Activated CD8-positive, alpha-beta T cell treated with anti-CD3 and anti-CD28 coated beads for 36 hours (primary cell): Measurements from ENCODE around the gene DECR2. TPM values are rescaled to one million over a fixed set of nuclear protein-coding genes. Genes with fewer than 3 reads are reported as not detected.
A peak's percentile ranks its signal among the peaks of the same experiment; 100 is the strongest.

ENCODE experiments used
- ATAC-seq: fragments of 200-7000 bp; cut with Tn5 transposase; one replicate; pipeline ENCODE4 v1.10.0; 2021; ENCODE audit warnings: mild to moderate bottlenecking, moderate library complexity
- CTCF ChIA-PET: fragments of 350-600 bp; sonication (Branson Sonifier 250); formaldehyde crosslinking; loops from one replicate; lab custom pipeline; 2021; ENCODE audit warnings: antibody characterized with exemption; lab: Charles Lee
- POLR2A ChIA-PET: fragments of 350-600 bp; sonication (Branson Sonifier 250); formaldehyde crosslinking; loops from one replicate; lab custom pipeline; 2021; ENCODE audit warnings: antibody characterized with exemption; lab: Charles Lee
- DNase-seq: peaks from one replicate; pipeline ENCODE4 v3.0.0-alpha.2; 2020
- H3K27ac Mint-ChIP-seq: one replicate; pipeline ENCODE4 v1.8.0; 2021; ENCODE audit warnings: mild to moderate bottlenecking, mixed read lengths
- H3K27me3 Mint-ChIP-seq: one replicate; pipeline ENCODE4 v1.8.0; 2021; ENCODE audit warnings: mixed read lengths
- H3K36me3 Mint-ChIP-seq: one replicate; pipeline ENCODE4 v1.8.0; 2021; ENCODE audit warnings: low read depth, mixed read lengths
- H3K4me1 Mint-ChIP-seq: one replicate; pipeline ENCODE4 v1.8.0; 2021; ENCODE audit warnings: low read depth, mixed read lengths
- H3K4me3 Mint-ChIP-seq: one replicate; pipeline ENCODE4 v1.8.0; 2021; ENCODE audit warnings: mild to moderate bottlenecking, moderate library complexity, mixed read lengths
- H3K9me3 Mint-ChIP-seq: one replicate; pipeline ENCODE4 v1.8.0; 2021; ENCODE audit warnings: mixed read lengths
- intact Hi-C: fragments of 100-400 bp; cut with micrococcal nuclease; formaldehyde crosslinking; loops from one replicate; pipeline ENCODE4 v1.10.0; 2022
- total RNA-seq, 2 experiments: library from RNA; stranded (reverse); gene quantifications; one replicate each; pipeline ENCODE4 v1.2.3, GENCODE V29; 2021
- TF ChIP-seq, protein P1 (sequence below): fragments of 200-600 bp; IDR thresholded peaks from one replicate; pipeline ENCODE4 v1.8.0; 2022; ENCODE audit warnings: antibody characterized with exemption, mild to moderate bottlenecking

The DECR2 gene, protein sequence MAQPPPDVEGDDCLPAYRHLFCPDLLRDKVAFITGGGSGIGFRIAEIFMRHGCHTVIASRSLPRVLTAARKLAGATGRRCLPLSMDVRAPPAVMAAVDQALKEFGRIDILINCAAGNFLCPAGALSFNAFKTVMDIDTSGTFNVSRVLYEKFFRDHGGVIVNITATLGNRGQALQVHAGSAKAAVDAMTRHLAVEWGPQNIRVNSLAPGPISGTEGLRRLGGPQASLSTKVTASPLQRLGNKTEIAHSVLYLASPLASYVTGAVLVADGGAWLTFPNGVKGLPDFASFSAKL
- total RNA-seq: 1 to 10 TPM; 9.7 to 10.0 TPM

- CTCF ChIA-PET: interaction anchor here (0.7 to 2.6 kb wide), 6 partner anchors 9 to 167 kb away, joined by 3 to 11 read pairs (median 6); partner anchors contain the start of genes FAM234A and RAB11FIP3
- intact Hi-C loops: no loop called here
- H3K4me1 Mint-ChIP-seq: peaks cover 13% of the 10 kb centered on the region
- DNase-seq (peak; percentile 99), ATAC-seq (peak; percentile 93)
- peaks cover 2% of the 10 kb centered on the region for H3K36me3 Mint-ChIP-seq
- peak within 1 kb of the TSS; percentile 83 for H3K27ac Mint-ChIP-seq
- peak within 1 kb of the TSS; percentile 83 for H3K4me3 Mint-ChIP-seq
- peaks cover under 1% of the 10 kb centered on the region for H3K27me3 Mint-ChIP-seq
- TF ChIP-seq, protein P1, sequence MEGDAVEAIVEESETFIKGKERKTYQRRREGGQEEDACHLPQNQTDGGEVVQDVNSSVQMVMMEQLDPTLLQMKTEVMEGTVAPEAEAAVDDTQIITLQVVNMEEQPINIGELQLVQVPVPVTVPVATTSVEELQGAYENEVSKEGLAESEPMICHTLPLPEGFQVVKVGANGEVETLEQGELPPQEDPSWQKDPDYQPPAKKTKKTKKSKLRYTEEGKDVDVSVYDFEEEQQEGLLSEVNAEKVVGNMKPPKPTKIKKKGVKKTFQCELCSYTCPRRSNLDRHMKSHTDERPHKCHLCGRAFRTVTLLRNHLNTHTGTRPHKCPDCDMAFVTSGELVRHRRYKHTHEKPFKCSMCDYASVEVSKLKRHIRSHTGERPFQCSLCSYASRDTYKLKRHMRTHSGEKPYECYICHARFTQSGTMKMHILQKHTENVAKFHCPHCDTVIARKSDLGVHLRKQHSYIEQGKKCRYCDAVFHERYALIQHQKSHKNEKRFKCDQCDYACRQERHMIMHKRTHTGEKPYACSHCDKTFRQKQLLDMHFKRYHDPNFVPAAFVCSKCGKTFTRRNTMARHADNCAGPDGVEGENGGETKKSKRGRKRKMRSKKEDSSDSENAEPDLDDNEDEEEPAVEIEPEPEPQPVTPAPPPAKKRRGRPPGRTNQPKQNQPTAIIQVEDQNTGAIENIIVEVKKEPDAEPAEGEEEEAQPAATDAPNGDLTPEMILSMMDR: peak; percentile 68
- POLR2A ChIA-PET: interaction anchor here (0.6 to 1.7 kb wide), 5 partner anchors 9 to 32 kb away, joined by 3 to 7 read pairs (median 3); partner anchors contain the start of gene RAB11FIP3
- no peaks in the 10 kb centered on the region for H3K9me3 Mint-ChIP-seq
Measured at GRCh38 chr16:401468-402348, at the start of gene DECR2. TSS of gene DECR2 (plus strand) at chr16:401885. CDS start at chr16:401964, 79 bp downstream.

DNA sequence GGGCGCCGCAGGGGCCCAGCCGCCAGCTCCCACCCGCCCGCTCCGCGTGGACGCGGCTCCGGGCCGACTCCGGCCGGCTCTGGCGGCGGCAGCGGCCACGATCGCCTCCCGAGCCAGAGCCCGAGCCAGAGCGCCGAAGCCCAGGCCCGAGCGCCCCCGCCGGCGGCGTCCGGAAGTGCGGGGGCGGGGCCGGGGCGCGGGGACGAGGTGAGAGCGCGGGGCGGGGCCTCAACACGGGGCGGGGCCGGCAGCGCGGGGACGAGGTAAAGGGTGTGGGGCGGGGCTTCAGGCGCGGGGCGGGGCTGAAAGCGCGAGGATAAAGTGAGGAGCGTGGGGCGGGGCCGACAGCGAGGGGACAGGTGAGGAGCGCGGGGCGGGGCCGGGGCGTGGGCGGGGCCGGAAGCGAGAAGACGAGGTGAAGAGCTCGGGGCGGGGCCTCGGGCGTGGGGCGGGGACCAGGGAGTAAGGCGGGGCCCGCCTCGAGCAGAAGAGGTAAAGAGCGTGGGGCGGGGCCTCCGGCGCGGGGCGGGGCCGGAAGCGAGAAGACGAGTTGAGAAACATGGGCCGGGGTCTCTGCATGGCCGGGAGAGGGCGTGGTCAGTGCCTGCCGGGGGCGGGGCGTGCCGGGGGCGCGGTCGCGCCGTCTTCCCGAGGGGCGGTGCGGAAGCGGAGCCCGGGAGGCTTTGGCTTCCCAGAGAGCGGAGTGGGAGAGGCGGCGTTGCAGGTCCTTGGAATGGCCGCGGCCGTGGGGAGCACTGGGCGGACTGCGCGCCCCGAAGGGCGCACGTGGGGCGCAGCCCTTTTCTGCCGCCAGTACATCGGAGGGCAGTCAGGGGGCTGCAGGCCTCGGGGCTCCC, 48.9 kb upstream of the DECR2 start, which contains the start of gene AXIN1:
TSS of gene AXIN1 (minus strand) at position 177 of the 857 bp plus-strand sequence. CDS start 5,698 bp downstream, outside the sequence.
- ATAC-seq: peak; percentile 92
- peaks cover 18% of the 10 kb centered on the region for H3K36me3 Mint-ChIP-seq
- no peaks in the 10 kb centered on the region for H3K27me3 Mint-ChIP-seq
- H3K27ac Mint-ChIP-seq: peak within 1 kb of the TSS; percentile 84
- CTCF ChIA-PET: interaction anchor here (0.6 to 1.4 kb wide), 3 partner anchors 18 to 160 kb away, joined by 3 to 4 read pairs (median 3); partner anchors contain the start of gene MRPL28
- TF ChIP-seq, protein P1: no peak
- no peaks in the 10 kb centered on the region for H3K9me3 Mint-ChIP-seq
- peak; percentile 100 for DNase-seq
- POLR2A ChIA-PET: interaction anchor here (1.0 to 2.4 kb wide), 6 partner anchors 9 to 124 kb away, joined by 3 to 9 read pairs (median 5); partner anchors contain the start of genes FAM234A and LUC7L
- H3K4me3 Mint-ChIP-seq: peak within 1 kb of the TSS; percentile 80
- intact Hi-C loops: loop anchor here (10.0 kb wide), 1 partner anchor 118 kb away; the partner anchor contains the start of gene FAM234A
- peaks cover 49% of the 10 kb centered on the region for H3K4me1 Mint-ChIP-seq

GRCh38 chr16:353404-354290, 48.0 kb upstream of the DECR2 start:
- ChIA-PET CTCF (interaction anchor here (0.6 to 1.4 kb wide), 4 partner anchors 17 to 161 kb away, joined by 3 to 4 read pairs (median 3); partner anchors contain the start of gene MRPL28), POLR2A (interaction anchor here (1.7 kb wide), 1 partner anchor 13 kb away, joined by 6 read pairs; no protein-coding TSS in a partner anchor)
- Mint-ChIP-seq H3K4me3 (peak overlapping the region; percentile 12), H3K27ac (peak overlapping the region; percentile 36), H3K4me1 (peaks cover 40% of the 10 kb centered on the region), H3K27me3 (no peaks in the 10 kb centered on the region), H3K9me3 (no peaks in the 10 kb centered on the region), H3K36me3 (peaks cover 15% of the 10 kb centered on the region)
- peak; percentile 26 for DNase-seq
- ATAC-seq: no peak
- TF ChIP-seq, protein P1: no peak
- intact Hi-C loops: loop anchor here (10.0 kb wide), 1 partner anchor 119 kb away; the partner anchor contains the start of gene FAM234A
